RWPE1 (cell line): ENCODE data around the gene YIPF6.

Experiments used
- CTCF ChIA-PET: fragments of 350-600 bp; sonication (Branson Sonifier 250); formaldehyde crosslinking; extraction: SDS; loops from one replicate; lab custom pipeline; 2021; lab: Yijun Ruan, JAX
- POLR2A ChIA-PET: fragments of 400-600 bp; formaldehyde crosslinking; extraction: SDS; loops from one replicate; lab custom pipeline; 2020; ENCODE audit warnings: antibody characterized with exemption; ENCODE audit not compliant: low non-redundant PET; lab: Yijun Ruan, JAX
- DNase-seq: peaks from one replicate; pipeline ENCODE4 v3.0.0; 2012; ENCODE audit warnings: low spot score
- H3K27ac ChIP-seq: fragments of 450-650 bp; 2 replicates; pipeline ENCODE4 v1.5.1; 2017
- TF ChIP-seq, protein P1 (sequence below): fragments of 450-650 bp; conservative IDR thresholded peaks from 2 replicates; pipeline ENCODE4 v1.5.1; 2017; ENCODE audit warnings: low read depth, mild to moderate bottlenecking

The YIPF6 gene

DNA sequence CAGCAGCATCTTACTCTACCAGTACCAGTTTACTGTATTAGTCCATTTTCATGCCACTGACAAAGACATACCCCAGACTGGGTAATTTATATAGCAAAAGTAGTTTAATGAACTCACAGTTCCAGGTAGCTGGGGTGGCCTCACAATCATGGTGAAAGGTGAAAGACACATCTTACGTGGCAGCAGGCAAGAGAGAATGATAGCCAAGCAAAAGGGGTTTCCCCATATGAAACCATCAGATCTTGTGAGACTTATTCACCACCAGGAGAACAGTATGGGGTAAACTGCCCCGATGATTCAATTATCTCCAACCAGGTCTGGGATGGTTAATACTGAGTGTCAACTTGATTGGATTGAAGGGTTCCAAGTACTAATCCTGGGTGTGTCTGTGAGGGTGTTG is 69.3 kb downstream of the YIPF6 start:
- H3K27ac ChIP-seq, result no peak overlapping the region
- DNase-seq, result no peak
- CTCF ChIA-PET, result no interaction called here
- POLR2A ChIA-PET, result no interaction called here
- TF ChIP-seq, protein P1, sequence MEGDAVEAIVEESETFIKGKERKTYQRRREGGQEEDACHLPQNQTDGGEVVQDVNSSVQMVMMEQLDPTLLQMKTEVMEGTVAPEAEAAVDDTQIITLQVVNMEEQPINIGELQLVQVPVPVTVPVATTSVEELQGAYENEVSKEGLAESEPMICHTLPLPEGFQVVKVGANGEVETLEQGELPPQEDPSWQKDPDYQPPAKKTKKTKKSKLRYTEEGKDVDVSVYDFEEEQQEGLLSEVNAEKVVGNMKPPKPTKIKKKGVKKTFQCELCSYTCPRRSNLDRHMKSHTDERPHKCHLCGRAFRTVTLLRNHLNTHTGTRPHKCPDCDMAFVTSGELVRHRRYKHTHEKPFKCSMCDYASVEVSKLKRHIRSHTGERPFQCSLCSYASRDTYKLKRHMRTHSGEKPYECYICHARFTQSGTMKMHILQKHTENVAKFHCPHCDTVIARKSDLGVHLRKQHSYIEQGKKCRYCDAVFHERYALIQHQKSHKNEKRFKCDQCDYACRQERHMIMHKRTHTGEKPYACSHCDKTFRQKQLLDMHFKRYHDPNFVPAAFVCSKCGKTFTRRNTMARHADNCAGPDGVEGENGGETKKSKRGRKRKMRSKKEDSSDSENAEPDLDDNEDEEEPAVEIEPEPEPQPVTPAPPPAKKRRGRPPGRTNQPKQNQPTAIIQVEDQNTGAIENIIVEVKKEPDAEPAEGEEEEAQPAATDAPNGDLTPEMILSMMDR, result no peak

DNA sequence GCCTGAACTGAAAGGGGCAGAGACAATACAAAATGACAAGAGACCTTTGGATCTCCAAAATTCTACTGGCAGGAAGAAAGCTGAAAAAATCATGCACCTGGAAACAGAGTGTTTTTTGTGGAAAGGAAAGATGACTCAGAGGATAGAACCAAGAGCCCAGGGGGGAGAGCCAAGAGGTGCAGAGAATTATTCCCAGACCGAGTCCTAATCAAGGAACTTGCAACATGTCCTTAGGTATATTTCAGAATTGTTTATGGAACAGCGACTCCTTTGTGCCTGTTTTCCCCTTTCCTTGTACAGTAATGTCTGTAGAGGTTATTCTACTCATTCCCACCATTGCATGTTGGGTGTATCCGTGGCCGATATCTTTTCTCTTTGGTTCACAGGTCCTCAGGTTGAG is 71.7 kb downstream of the YIPF6 start:
- TF ChIP-seq, protein P1, result no peak
- no peak overlapping the region for H3K27ac ChIP-seq
- CTCF ChIA-PET, result no interaction called here

DNA sequence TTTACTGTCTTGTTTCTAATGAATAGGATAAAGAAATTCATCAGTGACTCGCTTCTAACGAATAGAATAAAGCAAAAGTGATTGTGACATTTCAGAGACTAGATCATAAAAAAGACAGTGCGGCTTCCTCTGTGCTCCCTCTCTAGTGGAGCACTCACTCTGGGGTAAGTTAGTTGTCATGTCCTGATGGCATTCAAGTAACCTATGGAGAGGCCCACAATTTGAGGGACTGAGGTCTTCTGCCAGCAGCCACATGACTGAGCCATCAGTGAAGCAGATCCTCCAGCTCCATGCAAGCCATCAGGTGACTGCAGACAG is 72.4 kb downstream of the YIPF6 start:
- ChIA-PET POLR2A (no interaction called here), CTCF (no interaction called here)
- TF ChIP-seq, protein P1, result no peak
- no peak overlapping the region for H3K27ac ChIP-seq
- no peak for DNase-seq

More for the DNA sequence above, 71.7 kb downstream of the YIPF6 start:
- POLR2A ChIA-PET, result no interaction called here
- DNase-seq, result no peak

DNA sequence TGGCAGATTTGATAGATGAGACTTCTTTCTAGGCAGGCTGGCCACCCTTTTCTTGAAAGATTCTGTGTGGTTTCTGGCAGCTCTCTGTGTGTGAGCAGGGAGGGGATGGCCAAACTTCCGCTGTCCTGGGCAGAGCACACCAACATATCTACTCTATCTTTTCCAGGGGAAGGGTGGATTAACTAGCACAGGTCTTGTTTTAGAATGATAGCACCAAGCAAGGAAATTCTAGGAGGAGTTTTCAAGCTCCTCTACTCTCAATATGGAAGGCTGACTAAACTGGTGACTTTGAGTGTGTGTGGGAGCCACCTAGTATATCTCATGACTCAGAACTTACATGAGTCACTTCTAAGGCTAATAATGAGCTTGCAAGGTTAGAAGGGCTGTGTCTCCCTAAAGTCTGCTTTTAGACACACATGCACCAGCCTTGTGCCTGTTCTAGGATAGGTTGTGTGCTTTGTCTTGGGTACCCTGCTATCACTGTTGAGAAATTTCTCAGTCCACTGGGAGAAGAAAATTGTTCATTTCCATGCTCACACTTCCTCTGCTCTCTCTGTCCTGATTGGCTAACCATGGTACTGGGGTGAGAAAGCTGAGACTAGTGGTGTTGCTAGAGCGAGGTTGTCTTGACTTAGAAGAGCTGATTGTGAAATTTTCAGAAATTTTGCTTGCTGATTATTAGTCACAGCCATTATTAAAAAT is 72.9 kb downstream of the YIPF6 start:
- TF ChIP-seq, protein P1, result no peak
- ChIA-PET CTCF (no interaction called here), POLR2A (no interaction called here)
- H3K27ac ChIP-seq, result no peak overlapping the region
- peak; percentile 36 for DNase-seq

DNA sequence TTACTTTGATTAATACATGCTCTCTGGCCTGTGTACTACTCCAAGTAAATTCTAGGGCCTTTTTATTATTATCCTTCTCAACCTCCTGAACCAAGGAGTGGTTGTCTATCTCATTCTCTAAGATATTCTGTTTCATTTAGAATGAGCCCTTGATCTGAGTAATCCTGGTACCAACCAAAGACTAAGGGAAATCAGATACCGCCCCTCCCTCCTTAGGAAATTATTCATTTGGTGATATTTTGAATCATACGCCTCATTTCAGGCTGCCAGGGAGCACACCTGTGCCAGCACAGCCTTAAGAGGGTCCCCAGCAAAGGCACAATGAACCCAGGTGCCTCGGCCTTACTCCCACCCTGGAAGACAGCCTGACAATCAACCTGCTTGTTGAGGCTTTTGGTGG is 75.4 kb downstream of the YIPF6 start:
- TF ChIP-seq, protein P1, result no peak
- no peak overlapping the region for H3K27ac ChIP-seq
- ChIA-PET POLR2A (no interaction called here), CTCF (interaction anchor here (0.8 kb wide), 1 partner anchor 53 kb away, joined by 3 read pairs; no protein-coding TSS in a partner anchor)
- no peak for DNase-seq

DNA sequence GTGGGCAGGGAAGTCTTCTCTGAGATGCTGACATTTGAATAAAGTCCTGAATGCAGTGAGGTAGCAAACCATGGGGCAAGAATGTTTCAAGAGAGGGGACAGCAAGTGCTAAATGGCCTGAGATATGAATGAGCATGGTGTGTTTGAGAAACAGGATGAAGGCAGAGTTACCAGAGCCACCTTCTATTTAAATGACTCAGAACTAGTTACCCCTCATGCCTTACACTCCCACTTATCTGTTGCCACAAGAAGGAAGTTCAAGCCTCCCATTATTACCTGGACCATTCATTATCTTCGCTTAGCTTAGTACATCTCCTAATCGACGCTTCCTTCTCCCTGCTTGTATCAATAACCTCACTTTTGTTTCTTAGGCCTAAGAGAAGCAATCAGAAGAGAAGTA is 81.0 kb downstream of the YIPF6 start:
- ChIA-PET CTCF (no interaction called here), POLR2A (no interaction called here)
- no peak overlapping the region for H3K27ac ChIP-seq
- TF ChIP-seq, protein P1, result no peak
- DNase-seq, result no peak
